Activated CD4-positive, alpha-beta T cell treated with anti-CD3 and anti-CD28 coated beads, Interleukin-2, amount 50 U/mL, for 4 hours (primary cell): ENCODE results near the gene PSMB1.
"Not testable (repeated sequence)": the region's sequence is repeated elsewhere in the genome, so short reads cannot be mapped to it uniquely, and the experiment has no call there.

Source experiments
- DNase-seq, 2 experiments: peaks; one replicate each; pipeline ENCODE4 v3.0.0-alpha.2; 2020

Gene PSMB1

DNA sequence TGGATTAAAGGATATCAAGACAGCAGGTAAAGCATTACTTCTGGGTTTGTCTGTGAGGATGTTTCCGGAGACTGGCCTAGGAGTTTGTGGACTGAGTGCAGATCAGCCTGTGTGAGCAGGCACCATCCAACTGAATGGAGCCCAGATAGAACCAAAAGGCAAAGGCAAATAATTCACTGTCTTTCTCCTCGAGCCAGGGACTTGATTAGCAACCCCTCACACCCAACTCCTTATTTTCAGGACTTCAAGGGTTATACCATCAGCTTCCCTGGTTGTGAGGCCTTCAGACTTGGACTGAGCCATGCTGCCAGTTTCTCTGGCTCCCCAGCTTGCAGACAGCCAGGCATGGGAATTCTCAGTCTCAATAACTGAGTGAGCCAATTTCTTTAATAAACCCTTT lies 19.3 kb downstream of the PSMB1 start:
- no peak for DNase-seq

DNA sequence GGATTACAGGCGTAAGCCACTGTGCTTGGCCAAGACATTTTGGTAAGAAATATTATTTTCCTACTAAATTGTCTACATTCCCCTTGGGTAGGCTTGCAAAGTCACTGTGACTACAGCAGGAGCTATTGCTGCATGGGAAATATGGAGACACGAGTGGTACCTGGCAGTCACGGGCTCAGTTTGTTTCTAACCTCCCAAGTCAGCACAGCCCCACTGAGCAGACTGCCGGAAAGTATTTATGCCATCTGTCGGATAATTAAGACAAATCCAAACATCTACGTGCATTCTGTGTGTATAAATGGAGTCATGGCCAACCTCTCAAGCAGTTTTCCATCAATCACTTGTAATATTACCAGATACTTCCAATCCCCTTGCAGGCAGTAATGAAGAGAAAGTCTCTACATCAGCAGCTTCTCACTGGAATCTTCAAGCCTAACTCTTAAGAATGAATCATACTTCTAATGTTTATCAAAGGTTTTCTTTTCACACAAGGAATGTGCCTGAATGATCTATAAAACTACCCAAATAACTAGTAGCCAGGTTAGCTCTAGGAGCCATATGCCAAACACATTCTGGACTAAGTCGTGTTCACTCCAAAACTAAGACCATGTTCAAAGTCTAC lies 20.1 kb downstream of the PSMB1 start:
- DNase-seq: no peak

DNA sequence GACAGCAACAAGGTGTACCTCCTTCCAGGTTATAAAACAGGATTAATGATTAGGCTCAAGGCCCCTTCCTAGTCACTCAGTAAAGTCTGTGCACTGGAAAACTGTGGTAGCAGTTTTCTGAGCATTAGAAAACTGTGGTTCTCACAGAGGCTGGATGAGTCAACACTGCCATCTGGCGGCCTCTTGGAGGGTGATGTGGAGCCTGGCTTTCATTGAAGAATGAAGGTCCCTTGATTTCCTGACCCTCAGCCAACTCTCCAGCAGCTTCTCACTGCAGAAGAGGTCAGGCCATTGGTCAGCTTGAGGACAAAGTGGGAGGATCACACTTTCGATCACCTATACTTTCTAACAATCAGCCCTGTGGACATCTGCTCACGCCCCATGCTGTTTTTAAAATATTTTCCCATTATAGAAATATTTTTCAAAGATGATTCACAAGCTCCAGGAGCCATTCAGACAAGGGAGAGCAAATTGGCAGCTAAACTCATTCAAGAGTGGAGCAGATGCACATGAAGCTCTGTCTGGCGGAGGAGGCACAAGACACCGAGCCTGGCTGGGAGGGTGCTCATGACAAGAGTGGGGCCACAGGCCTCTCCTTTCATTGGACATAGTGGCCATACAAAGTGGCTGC lies 23.2 kb downstream of the PSMB1 start:
- peak; percentile 58 to 62 for DNase-seq

DNA sequence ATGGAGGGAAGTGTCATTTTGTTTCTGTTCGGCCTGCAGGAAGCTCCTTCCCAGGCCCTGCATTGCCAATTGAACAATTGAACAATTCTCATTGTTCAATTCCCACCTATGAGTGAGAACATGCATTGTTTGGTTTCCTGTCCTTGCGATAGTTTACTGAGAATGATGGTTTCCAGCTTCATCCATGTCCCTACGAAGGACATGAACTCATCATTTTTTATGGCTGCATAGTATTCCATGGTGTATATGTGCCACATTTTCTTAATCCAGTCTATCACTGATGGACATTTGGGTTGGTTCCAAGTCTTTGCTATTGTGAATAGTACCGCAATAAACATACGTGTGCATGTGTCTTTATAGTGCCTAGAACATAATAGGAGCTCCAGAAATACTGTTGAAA lies 25.1 kb downstream of the PSMB1 start:
- DNase-seq: not testable (repeated sequence)

DNA sequence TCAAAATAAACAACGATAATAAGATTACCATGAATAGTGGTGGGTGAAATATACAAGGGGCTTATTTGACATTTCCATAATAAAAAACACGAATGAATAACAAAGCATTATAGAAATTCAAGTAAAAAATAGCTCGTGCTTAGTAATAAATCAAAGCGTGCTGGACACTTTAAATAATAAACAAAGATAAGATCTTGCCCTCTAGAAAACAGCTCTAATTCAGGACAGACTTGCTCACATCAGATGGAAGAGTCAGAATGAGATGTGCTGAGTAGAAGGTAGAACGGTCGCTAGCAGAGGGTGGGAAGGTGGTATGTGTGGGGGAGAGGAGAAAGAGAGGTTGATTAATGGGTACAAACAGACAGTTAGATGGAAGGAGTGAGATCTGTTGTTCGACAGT lies 27.3 kb downstream of the PSMB1 start:
- no peak for DNase-seq

DNA sequence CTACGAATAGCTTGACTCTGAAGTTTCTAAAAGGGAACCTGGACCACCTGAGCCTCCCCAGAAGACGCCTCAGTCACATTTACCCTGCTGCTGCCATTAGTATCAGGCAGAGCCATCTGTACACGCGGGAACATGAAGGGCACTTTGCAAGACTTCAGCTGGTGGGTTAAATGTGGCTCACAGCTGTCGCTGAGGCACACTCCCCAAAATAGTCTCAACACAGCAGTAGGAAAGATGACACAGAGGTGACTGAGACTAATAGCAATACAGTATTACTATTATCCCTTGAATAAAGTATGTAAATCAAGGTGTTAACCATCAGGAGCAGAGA lies 29.0 kb downstream of the PSMB1 start:
- DNase-seq: no peak

DNA sequence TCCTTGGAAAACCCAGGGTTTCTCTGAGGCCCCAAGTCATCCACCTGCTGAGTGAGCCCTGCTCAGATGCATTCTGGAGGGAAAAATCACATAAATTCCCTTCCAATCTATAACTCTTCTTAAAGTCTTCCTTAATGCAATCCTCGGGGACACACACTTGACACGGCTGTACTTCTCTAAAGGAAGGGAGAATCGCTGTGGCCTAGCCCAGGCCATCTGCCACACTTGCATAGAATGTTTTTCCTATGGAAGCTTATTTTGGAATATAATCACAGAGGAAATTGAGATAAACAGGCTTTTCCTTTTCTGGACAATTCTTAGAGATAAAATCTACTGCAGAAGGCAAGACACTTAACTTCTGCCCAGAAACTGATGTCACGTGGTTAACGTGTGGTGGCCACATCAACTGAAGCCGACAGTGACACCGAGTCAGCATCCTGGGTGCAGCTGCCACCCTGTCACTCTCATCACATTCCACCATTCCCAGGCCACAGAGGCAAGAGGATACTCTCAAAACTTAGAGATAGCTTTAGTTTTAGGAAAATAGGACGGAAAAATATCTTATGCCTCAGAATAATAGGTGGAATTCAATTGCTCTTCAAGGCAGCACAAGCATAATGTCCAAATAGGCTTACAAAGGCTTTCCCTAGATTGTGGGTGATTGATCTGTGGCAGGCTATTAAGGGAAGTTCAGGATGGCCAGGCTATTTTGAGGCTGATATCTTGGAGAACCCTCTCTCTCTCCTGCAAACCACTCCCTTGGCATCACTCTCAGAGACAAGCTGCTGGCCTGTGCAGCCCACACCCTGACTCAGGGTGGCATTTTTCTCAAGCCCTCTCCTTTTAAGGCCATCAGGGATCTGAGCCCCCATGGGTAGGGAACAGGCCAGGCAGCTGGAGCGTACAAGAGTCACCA lies 29.6 kb downstream of the PSMB1 start:
- no peak for DNase-seq

DNA sequence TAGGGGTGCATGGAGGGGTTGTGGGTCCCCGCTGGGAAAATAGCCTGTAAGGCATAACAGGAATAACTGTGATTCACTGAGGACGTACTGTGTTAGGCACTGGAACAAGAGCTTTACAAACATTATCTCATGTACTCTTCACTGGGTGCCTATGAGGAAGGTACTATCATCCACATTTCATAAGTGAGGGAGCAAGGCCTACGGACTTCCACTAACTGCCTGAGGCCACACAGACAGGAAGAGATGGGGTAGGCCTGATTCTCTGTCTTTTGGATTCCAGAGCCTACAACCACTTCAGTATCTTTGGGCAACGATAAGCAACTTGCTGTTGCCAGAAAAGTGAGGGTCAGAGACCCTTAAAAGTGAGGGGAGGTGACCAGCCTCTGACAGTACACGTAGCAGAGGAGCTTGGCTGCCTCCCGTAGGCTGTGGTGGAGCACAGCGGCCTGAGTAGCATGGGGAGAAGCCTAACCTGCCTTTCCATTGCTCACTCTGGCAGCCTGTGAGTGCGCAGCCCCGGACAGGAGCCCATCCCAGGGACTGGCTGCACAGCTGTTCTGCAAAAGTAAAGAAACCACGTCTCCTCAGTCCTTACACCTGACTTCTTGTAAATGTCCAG lies 30.4 kb downstream of the PSMB1 start:
- DNase-seq: no peak

DNA sequence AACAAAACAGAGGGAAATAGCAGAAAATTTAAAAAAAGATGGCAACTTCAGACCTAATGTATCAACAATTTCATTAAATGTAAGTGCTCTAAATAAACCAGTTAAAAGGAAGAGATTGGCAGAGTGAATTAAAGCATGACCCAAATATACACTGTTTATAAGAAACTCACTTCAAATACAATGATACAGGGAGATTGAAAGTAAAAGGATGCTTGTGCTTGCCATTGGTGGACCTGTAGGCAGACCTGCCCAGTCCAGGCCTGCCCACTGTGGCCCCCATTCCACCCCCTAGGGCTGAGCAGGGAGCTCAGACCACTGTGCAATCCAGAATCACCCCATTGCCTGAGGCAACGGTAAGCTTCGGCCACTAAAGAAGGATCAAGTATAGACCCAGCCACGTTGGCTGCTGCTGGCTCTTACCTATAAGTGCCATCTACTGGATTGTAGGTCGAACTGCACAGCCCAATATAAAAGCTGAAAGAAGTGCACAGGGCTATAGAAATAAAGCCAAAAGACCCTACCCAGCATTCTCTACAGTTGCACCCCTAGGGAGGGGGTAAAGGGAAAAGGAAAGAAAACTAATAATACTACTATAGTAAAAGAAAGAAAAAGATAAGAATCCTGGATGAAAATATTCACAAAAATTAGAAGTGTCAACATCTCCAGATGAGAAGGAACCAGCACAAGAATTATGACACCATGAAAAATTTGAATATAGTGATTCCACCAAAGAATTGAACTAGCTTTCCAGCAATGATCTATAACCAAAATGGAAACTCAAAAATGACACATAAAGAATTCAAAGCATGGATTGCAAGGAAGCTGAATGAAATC lies 36.1 kb downstream of the PSMB1 start:
- peak; percentile 11 to 17 for DNase-seq

DNA sequence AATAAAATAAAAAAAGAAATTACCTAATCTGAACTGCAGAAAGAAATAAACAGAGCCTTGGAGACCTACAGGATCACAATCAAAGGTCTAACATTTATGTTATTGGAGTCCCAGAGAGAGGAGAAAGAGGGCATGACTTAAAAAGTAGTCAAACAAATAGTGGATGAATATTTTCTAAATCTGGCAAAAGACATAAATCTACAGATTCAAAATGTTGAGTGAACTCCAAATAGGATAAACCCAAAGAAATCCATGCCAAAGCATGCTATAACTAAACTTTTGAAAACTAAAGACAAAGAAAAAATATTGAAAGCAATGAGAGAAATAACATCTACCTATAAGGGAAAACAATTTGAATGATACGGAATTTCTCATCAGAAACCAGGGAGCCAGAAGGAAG lies 38.2 kb downstream of the PSMB1 start:
- DNase-seq: no peak

DNA sequence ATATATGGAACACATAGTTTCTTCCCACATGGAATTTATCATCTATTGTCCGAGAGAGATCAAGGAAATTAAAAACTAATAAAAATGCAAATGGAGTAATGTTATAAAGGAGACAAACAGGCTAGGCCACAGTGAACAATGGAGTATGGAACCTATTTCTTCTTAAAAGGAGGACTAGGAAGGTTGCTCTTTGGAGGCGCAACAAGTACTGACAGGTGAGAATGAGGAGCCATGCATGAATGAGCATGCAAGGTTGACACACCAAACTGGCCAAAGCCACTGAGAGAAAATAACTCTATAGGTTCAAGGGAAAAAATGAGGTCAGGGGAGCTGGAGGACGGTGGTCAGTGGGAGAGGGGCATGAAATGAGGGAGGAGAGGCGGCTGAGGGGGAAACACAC lies 40.9 kb downstream of the PSMB1 start:
- DNase-seq: no peak

DNA sequence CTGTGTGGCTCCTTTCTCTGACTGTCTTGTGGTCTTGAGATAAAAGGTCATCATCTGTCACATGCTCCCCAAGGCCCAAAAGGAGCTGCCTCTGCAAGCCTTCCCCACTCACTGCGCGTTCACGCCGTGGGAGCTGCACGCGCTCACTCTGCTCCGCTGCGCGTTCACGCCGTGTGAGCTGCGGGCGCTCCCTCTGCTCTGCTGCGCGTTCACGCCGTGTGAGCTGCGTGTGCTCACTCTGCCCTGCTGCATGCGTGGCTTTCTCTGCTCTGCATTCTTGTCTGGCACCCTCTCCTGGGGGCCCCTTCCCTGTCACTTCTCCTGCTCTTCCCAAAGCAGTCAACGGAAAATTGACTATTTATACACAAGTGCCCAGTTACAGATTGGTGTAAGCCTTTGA lies 42.5 kb downstream of the PSMB1 start:
- DNase-seq: no peak

DNA sequence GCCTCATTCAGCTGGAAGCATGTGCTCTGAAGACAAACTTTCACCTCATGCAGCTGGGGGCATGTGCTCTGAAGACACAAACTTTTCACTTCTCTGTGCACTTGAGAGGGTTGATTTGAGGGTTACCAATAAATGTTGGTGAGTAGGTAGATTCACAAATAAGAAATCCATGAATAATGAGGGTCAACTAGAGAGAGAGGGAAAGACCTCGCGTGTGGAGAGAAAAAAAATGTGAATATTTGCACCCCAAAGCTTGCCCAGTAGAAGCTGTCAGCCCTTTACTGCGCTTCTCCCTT lies 43.4 kb downstream of the PSMB1 start:
- DNase-seq: no peak

DNA sequence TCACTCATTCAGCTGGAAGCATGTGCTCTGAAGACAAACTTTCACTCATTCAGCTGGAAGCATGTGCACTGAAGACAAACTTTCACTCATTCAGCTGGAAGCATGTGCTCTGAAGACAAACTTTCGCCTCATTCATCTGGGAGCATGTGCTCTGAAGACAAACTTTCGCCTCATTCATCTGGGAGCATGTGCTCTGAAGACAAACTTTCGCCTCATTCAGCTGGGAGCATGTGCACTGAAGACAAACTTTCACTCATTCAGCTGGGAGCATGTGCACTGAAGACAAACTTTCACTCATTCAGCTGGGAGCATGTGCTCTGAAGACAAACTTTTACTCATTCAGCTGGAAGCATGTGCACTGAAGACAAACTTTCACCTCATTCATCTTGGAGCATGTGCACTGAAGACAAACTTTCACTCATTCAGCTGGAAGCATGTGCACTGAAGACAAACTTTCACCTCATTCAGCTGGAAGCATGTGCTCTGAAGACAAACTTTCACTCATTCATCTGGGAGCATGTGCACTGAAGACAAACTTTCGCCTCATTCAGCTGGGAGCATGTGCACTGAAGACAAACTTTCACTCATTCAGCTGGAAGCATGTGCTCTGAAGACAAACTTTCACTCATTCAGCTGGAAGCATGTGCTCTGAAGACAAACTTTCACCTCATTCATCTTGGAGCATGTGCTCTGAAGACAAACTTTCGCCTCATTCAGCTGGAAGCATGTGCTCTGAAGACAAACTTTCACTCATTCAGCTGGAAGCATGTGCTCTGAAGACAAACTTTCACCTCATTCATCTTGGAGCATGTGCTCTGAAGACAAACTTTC lies 44.0 kb downstream of the PSMB1 start:
- DNase-seq: not testable (repeated sequence)

DNA sequence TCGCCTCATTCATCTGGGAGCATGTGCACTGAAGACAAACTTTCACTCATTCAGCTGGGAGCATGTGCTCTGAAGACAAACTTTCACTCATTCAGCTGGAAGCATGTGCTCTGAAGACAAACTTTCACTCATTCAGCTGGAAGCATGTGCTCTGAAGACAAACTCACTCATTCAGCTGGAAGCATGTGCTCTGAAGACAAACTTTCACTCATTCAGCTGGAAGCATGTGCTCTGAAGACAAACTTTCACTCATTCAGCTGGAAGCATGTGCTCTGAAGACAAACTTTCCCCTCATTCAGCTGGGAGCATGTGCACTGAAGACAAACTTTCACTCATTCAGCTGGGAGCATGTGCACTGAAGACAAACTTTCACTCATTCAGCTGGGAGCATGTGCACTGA lies 44.8 kb downstream of the PSMB1 start:
- DNase-seq: not testable (repeated sequence)

DNA sequence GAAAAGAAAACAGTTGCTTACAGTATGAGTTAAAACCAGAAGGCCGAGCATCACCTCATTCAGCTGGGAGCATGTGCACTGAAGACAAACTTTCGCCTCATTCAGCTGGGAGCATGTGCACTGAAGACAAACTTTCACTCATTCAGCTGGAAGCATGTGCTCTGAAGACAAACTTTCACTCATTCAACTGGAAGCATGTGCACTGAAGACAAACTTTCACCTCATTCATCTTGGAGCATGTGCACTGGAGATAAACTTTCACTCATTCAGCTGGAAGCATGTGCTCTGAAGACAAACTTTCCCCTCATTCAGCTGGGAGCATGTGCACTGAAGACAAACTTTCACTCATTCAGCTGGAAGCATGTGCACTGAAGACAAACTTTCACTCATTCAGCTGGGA lies 45.4 kb downstream of the PSMB1 start:
- DNase-seq: not testable (repeated sequence)

DNA sequence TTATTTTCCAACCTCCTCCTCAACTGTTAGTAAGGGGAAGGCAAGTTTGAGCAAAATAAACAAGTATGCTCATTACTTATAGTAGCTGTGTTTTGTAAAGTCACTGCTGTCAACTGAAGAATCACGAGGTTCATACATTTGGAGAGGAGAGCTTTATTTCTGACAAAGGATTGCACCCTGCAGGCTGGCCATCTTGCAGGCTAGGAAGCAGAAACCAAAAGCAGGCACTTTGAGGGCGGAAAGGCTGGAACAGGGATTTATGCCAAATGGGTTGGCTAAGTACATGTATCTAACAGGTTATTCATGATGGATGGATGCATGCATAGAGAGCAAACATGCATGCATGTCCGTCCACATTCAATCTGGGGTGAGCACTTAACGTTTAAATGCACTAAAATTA lies 46.7 kb downstream of the PSMB1 start:
- no peak for DNase-seq

DNA sequence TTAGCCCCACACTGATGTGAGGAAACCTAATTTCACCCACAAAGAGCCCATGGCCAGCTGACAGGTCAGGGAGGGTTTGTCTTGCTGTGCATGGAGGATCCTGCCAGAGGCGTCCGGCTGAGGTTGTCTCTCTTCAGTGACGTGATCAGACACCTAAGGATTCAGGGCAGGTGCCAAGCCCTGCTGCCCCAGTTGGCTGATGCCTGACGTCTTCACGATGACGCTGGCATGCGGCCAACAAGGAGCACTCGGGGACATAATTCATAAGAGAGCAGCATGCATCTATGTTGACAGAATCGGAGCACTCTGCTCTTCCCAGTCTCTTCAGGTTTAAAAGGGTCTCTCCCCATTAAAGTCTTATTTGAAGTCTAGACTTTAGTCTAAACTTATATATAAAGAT lies 47.8 kb downstream of the PSMB1 start:
- no peak for DNase-seq

DNA sequence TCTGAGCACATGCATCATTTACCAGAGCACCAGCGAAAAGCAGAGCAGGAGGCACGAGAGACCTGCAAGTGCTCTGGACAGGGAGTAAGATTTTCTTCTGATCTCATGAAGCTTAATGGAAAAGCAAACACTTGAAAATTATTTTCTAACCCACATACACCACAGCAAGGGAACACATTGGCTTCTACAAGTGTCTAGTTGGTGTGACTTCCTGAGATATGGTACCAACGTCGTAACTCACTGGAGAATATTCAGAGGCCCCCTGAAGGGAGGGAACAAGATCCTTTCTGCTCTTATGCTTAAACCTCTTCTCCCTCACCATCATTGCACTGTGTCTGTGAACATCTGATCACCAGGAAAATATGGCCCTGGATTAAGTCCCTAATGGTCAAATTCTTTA lies 48.6 kb downstream of the PSMB1 start:
- DNase-seq: no peak

DNA sequence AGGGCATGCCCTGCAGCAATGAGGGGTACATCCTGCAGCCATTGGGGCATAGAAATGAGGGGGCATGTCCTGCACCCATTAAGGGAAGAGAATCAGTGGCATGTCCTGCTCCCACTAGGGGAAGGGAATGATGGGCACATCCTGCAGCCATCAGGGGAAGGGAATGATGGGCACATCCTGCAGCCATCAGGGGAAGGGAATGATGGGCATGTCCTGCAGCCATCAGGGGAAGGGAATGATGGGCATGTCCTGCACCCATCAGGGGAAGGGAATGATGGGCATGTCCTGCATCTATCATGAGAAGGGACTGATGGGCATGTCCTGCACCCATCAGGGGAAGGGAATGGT lies 49.7 kb downstream of the PSMB1 start:
- DNase-seq: no peak

DNA sequence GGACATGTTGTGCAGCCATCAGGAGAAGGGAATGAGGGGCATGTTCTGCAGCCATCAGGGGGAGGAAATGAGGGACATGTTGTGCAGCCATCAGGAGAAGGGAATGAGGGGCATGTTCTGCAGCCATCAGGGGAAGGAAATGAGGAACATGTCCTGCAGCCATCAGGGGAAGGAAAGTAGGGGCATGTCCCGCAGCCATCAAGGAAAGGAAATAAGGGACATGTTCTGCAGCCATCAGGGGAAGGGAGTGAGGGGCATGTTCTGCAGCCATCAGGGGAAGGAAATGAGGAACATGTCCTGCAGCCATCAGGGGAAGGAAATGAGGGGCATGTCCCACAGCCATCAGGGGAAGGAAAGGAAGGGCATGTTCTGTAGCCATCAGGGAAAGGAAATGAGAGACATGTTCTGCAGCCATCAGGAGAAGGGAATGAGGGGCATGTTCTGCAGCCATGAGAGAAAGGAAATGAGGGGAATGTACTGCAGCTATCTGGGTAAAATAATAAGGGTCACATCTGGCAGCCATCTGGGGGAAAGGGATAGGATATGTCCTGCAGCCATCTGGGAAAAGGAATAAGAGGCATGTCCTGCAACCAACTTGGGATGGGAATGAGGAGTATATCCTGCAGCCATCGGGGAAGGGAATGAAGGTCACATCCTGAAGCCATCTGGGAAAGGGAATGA lies 50.2 kb downstream of the PSMB1 start:
- not testable (repeated sequence) for DNase-seq

DNA sequence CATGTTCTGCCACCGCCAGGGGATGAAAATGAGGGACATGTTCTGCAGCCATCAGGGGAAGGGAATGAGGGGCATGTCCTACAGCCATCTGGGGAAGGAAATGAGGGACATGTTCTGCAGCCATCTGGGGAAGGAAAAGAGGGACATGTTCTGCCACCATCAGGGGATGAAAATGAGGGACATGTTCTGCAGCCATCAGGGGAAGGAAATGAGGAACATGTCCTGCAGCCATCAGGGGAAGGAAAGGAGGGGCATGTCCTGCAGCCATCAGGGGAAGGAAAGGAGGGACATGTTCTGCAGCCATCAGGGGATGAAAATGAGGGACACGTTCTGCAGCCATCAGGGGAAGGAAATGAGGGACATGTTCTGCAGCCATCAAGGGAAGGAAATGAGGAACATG lies 50.8 kb downstream of the PSMB1 start:
- DNase-seq: not testable (repeated sequence)
